ENCODE measurements around the gene THSD4.

Gene THSD4

DNA sequence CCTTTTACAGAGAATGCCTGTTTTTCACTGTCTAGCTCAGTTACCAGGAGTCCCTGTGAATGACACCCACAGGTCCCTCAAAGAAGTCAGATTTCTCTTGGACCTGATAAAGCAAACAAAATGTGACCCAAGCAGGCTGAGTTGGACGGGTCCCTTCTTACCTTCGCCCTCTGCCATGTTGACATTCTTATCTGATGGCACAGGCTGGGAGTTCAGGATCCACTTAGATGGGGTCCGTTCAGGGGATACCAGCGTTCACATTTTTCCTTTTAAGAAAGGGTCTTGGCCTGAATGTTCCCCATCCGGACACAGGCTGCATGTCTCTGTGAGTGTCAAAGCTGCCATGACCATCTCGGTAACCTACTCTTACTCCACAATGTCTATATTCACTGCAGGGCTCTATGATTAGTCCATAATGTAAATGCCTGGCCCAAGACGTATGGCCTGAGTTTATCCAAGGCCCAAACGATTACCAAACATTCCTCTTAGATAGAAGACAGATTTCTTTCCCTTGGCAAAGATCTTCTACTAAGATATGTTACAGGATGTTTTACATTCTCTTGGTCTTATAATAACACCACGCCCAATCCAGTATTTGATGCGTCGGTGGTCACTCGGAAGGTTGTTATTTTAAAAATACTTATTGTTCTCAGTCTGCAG, 179.1 kb downstream of the THSD4 start:
- Histone ChIP-seq H3K27ac (ENCODE audit: low read length) (no peak overlapping the region), H3K9me3 (ENCODE audit: control insufficient read depth in 2 of 2, low read length in 2 of 2) (no peaks in the 10 kb centered on the region), H3K27me3 (ENCODE audit: control insufficient read depth in 1 of 2, insufficient read depth in 2 of 2, low read length in 2 of 2) (no peaks in the 10 kb centered on the region), H3K9ac (ENCODE audit: low read length in 2 of 2) (no peak overlapping the region), H3K36me3 (ENCODE audit: control insufficient read depth in 2 of 2, insufficient read depth in 2 of 2, low read length in 2 of 2) (no peaks in the 10 kb centered on the region), H3K4me1 (ENCODE audit: control insufficient read depth, insufficient read depth, low read length) (no peaks in the 10 kb centered on the region), H3K4me3 (ENCODE audit: low read length in 2 of 2) (no peak overlapping the region)

DNA sequence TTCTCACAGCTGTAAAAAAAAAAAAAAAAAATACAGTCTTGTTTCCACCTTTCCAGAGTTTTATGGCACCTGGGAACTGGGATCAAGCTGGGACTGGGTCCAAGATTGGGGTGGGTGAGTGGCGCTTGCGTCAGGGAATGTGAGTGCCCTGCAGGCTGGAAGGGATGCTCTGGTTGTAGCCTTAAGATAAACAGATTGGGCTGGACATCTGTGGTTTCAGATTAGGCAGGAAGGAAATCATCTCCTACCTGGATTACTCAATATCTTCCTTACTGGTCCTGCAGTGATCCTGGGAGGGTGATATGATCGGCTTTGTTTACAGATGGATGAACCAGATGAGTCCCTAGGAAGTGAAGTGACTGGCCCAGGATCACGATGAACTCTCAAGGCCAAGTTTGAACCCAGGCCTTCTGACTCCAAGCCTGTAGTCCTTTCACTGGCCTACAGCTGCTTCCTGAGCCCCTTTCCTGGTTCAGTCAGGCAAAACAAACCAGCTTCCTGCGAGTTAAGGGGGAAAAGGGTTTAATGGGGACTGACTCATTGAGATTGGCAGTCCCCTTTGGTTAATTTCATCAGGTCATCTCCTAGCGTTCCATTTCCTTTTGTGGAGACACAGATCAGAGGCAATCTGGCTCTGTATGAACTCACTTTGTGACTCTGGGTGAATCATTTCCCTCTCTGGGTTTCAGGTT, 179.8 kb downstream of the THSD4 start:
- H3K9ac ChIP-seq (ENCODE audit: low read length in 2 of 2): no peak overlapping the region
- no peaks in the 10 kb centered on the region for H3K4me1 ChIP-seq (ENCODE audit: control insufficient read depth, insufficient read depth, low read length)
- H3K36me3 ChIP-seq (ENCODE audit: control insufficient read depth in 2 of 2, insufficient read depth in 2 of 2, low read length in 2 of 2): no peaks in the 10 kb centered on the region
- H3K9me3 ChIP-seq (ENCODE audit: control insufficient read depth in 2 of 2, low read length in 2 of 2): no peaks in the 10 kb centered on the region
- no peaks in the 10 kb centered on the region for H3K27me3 ChIP-seq (ENCODE audit: control insufficient read depth in 1 of 2, insufficient read depth in 2 of 2, low read length in 2 of 2)
- H3K27ac ChIP-seq (ENCODE audit: low read length): no peak overlapping the region
- no peak overlapping the region for H3K4me3 ChIP-seq (ENCODE audit: low read length in 2 of 2)

DNA sequence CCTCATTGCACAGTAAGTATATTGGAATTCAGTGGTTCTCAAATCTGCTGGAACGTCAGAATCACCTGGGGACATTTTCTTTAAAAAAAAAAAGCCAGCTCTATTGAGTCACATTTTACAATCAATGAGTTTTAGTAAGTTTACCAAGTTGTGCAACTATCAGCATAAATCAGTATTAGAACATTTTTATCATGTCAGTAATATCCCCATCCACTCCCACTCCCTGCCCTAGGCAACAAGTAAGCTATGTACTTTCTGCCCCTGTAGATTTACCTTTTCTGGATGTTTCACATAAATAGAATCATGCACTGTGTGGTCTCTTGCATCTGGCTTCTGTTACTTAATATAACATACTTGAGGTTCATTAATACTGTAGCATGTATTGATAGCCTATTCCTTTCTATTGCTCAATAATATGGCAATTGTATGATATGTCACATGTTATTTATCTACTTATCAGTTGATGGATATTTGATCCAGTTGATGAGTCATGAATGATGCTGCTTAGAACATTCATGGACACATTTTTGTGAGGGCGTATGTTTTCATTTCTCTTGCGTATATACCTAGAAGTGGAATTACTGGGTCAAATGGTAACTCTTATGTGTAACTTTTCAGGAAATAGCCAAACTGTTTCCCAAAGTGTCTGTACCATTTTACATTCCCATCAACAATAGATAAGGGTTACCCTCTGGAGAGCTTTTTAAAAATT, 180.5 kb downstream of the THSD4 start:
- H3K9ac ChIP-seq (ENCODE audit: low read length in 2 of 2): no peak overlapping the region
- H3K27me3 ChIP-seq (ENCODE audit: control insufficient read depth in 1 of 2, insufficient read depth in 2 of 2, low read length in 2 of 2): no peaks in the 10 kb centered on the region
- H3K4me1 ChIP-seq (ENCODE audit: control insufficient read depth, insufficient read depth, low read length): peaks cover 2% of the 10 kb centered on the region
- H3K4me3 ChIP-seq (ENCODE audit: low read length in 2 of 2): no peak overlapping the region
- H3K36me3 ChIP-seq (ENCODE audit: control insufficient read depth in 2 of 2, insufficient read depth in 2 of 2, low read length in 2 of 2): no peaks in the 10 kb centered on the region
- H3K9me3 ChIP-seq (ENCODE audit: control insufficient read depth in 2 of 2, low read length in 2 of 2): no peaks in the 10 kb centered on the region
- H3K27ac ChIP-seq (ENCODE audit: low read length): no peak overlapping the region

DNA sequence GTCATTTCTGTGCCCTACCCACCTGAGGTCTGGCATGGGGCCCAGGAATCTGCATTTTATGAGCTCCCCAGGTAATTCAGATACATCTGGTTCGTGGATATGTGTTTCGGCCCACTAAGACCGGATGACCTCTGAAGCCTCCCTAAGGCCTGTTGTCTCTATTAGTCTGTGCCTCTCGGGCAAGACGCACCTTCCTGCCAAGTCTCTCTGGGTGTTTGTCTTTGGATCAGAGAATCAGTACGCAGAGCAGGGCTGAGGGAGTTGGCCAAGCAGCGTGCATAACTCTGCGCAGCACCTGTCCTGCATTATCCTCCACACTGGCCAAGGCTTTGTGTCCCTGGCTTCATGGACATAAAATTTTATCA, 181.0 kb downstream of the THSD4 start:
- Histone ChIP-seq H3K9me3 (ENCODE audit: control insufficient read depth in 2 of 2, low read length in 2 of 2) (no peaks in the 10 kb centered on the region), H3K27me3 (ENCODE audit: control insufficient read depth in 1 of 2, insufficient read depth in 2 of 2, low read length in 2 of 2) (no peaks in the 10 kb centered on the region), H3K27ac (ENCODE audit: low read length) (no peak overlapping the region), H3K4me3 (ENCODE audit: low read length in 2 of 2) (no peak overlapping the region), H3K36me3 (ENCODE audit: control insufficient read depth in 2 of 2, insufficient read depth in 2 of 2, low read length in 2 of 2) (no peaks in the 10 kb centered on the region), H3K9ac (ENCODE audit: low read length in 2 of 2) (no peak overlapping the region), H3K4me1 (ENCODE audit: control insufficient read depth, insufficient read depth, low read length) (peaks cover 2% of the 10 kb centered on the region)

DNA sequence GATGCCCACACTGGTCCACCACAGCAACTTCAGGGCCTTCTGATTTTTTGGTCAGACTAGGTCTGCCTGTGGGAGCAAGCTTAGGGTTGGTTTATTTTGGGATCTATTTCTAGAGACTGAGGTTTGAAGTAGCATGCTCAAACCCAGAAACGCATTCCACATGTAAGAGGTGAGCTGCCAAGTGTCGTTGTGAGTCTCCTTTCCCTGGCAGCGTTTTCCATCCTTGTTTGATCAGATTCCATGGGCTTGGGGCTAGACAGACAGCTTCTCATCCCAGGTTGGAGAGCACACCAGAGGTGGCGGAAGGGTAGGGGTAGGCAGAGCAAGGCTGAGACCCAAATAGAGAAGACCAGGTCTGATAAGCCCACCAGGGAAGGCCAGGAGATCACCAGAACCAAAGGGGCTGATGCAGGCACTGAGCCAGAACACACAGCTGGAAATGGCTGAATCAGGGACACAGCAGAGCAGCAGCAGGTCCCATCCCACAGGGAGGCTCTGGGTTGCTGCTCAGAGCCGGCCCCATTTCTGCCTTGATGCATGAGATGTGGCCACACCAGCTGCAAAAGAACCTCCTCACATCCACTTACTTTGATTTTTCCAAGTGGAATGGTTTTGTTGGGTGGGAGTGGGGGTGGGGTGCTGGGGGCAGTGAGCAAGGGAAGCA, 186.8 kb downstream of the THSD4 start:
- H3K36me3 ChIP-seq (ENCODE audit: control insufficient read depth in 2 of 2, insufficient read depth in 2 of 2, low read length in 2 of 2): no peaks in the 10 kb centered on the region
- no peak overlapping the region for H3K27ac ChIP-seq (ENCODE audit: low read length)
- H3K27me3 ChIP-seq (ENCODE audit: control insufficient read depth in 1 of 2, insufficient read depth in 2 of 2, low read length in 2 of 2): no peaks in the 10 kb centered on the region
- H3K9me3 ChIP-seq (ENCODE audit: control insufficient read depth in 2 of 2, low read length in 2 of 2): no peaks in the 10 kb centered on the region
- H3K4me1 ChIP-seq (ENCODE audit: control insufficient read depth, insufficient read depth, low read length): peaks cover 28% of the 10 kb centered on the region
- H3K4me3 ChIP-seq (ENCODE audit: low read length in 2 of 2): no peak overlapping the region
- H3K9ac ChIP-seq (ENCODE audit: low read length in 2 of 2): no peak overlapping the region

GRCh38 chr15:71302861-71303410, 187.7 kb downstream of the THSD4 start:
- Histone ChIP-seq H3K4me1 (ENCODE audit: control insufficient read depth, insufficient read depth, low read length) (peaks cover 28% of the 10 kb centered on the region), H3K27me3 (ENCODE audit: control insufficient read depth in 1 of 2, insufficient read depth in 2 of 2, low read length in 2 of 2) (no peaks in the 10 kb centered on the region), H3K9ac (ENCODE audit: low read length in 2 of 2) (no peak overlapping the region), H3K4me3 (ENCODE audit: low read length in 2 of 2) (peak overlapping the region in 1 of 2 donors; percentile 15), H3K9me3 (ENCODE audit: control insufficient read depth in 2 of 2, low read length in 2 of 2) (no peaks in the 10 kb centered on the region), H3K36me3 (ENCODE audit: control insufficient read depth in 2 of 2, insufficient read depth in 2 of 2, low read length in 2 of 2) (no peaks in the 10 kb centered on the region), H3K27ac (ENCODE audit: low read length) (peak overlapping the region; percentile 60)

- peaks cover 28% of the 10 kb centered on the region for H3K4me1 ChIP-seq (ENCODE audit: control insufficient read depth, insufficient read depth, low read length)
- H3K9me3 ChIP-seq (ENCODE audit: control insufficient read depth in 2 of 2, low read length in 2 of 2): no peaks in the 10 kb centered on the region
- peak overlapping the region; percentile 60 for H3K27ac ChIP-seq (ENCODE audit: low read length)
- H3K9ac ChIP-seq (ENCODE audit: low read length in 2 of 2): no peak overlapping the region
- H3K4me3 ChIP-seq (ENCODE audit: low read length in 2 of 2): no peak overlapping the region
- H3K27me3 ChIP-seq (ENCODE audit: control insufficient read depth in 1 of 2, insufficient read depth in 2 of 2, low read length in 2 of 2): no peaks in the 10 kb centered on the region
- no peaks in the 10 kb centered on the region for H3K36me3 ChIP-seq (ENCODE audit: control insufficient read depth in 2 of 2, insufficient read depth in 2 of 2, low read length in 2 of 2)
Observed at GRCh38 chr15:71303977-71304376, 188.7 kb downstream of the THSD4 start.

GRCh38 chr15:71304681-71305080, 189.4 kb downstream of the THSD4 start:
- no peaks in the 10 kb centered on the region for H3K36me3 ChIP-seq (ENCODE audit: control insufficient read depth in 2 of 2, insufficient read depth in 2 of 2, low read length in 2 of 2)
- H3K9ac ChIP-seq (ENCODE audit: low read length in 2 of 2): no peak overlapping the region
- no peak overlapping the region for H3K27ac ChIP-seq (ENCODE audit: low read length)
- no peaks in the 10 kb centered on the region for H3K9me3 ChIP-seq (ENCODE audit: control insufficient read depth in 2 of 2, low read length in 2 of 2)
- H3K4me3 ChIP-seq (ENCODE audit: low read length in 2 of 2): no peak overlapping the region
- H3K4me1 ChIP-seq (ENCODE audit: control insufficient read depth, insufficient read depth, low read length): peaks cover 28% of the 10 kb centered on the region
- H3K27me3 ChIP-seq (ENCODE audit: control insufficient read depth in 1 of 2, insufficient read depth in 2 of 2, low read length in 2 of 2): no peaks in the 10 kb centered on the region

- H3K9me3 ChIP-seq (ENCODE audit: control insufficient read depth in 2 of 2, low read length in 2 of 2): no peaks in the 10 kb centered on the region
- peaks cover 25% of the 10 kb centered on the region for H3K4me1 ChIP-seq (ENCODE audit: control insufficient read depth, insufficient read depth, low read length)
- no peaks in the 10 kb centered on the region for H3K27me3 ChIP-seq (ENCODE audit: control insufficient read depth in 1 of 2, insufficient read depth in 2 of 2, low read length in 2 of 2)
- no peaks in the 10 kb centered on the region for H3K36me3 ChIP-seq (ENCODE audit: control insufficient read depth in 2 of 2, insufficient read depth in 2 of 2, low read length in 2 of 2)
- no peak overlapping the region for H3K4me3 ChIP-seq (ENCODE audit: low read length in 2 of 2)
- no peak overlapping the region for H3K27ac ChIP-seq (ENCODE audit: low read length)
- H3K9ac ChIP-seq (ENCODE audit: low read length in 2 of 2): no peak overlapping the region
Observed at GRCh38 chr15:71306538-71306937, 191.3 kb downstream of the THSD4 start.

- H3K4me3 ChIP-seq (ENCODE audit: low read length in 2 of 2): no peak overlapping the region
- H3K9ac ChIP-seq (ENCODE audit: low read length in 2 of 2): no peak overlapping the region
- no peak overlapping the region for H3K27ac ChIP-seq (ENCODE audit: low read length)
- H3K9me3 ChIP-seq (ENCODE audit: control insufficient read depth in 2 of 2, low read length in 2 of 2): no peaks in the 10 kb centered on the region
- H3K4me1 ChIP-seq (ENCODE audit: control insufficient read depth, insufficient read depth, low read length): no peaks in the 10 kb centered on the region
- no peaks in the 10 kb centered on the region for H3K36me3 ChIP-seq (ENCODE audit: control insufficient read depth in 2 of 2, insufficient read depth in 2 of 2, low read length in 2 of 2)
- H3K27me3 ChIP-seq (ENCODE audit: control insufficient read depth in 1 of 2, insufficient read depth in 2 of 2, low read length in 2 of 2): no peaks in the 10 kb centered on the region
Observed at GRCh38 chr15:71312194-71312708, 197.0 kb downstream of the THSD4 start.

Measured in stomach smooth muscle (tissue), 2 donors.